ENCODE data around the gene BTBD10.
"Not testable (repeated sequence)": the region's sequence is repeated elsewhere in the genome, so short reads cannot be mapped to it uniquely, and the experiment has no call there.

BTBD10 gene

DNA sequence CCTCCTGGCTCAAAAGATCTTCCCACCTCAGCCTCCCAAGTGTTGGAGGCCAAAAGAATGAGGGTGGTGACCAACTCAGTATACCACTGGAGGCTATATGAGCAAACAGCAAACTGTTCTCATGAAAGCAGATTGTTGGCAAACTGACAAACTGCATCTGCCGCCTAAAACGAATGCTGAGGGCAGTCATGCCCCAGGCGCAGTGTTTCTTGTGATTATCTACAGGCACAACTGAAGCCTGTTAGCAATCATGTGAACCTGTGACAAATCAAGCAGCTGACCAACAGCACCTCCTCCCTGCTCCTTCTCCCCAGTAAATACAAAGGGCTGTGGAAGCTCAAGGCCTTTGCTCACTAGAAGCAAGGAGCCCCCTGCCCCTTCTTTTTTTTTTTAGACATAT lies 47.8 kb downstream of the BTBD10 start:
- TF ChIP-seq, protein P1, sequence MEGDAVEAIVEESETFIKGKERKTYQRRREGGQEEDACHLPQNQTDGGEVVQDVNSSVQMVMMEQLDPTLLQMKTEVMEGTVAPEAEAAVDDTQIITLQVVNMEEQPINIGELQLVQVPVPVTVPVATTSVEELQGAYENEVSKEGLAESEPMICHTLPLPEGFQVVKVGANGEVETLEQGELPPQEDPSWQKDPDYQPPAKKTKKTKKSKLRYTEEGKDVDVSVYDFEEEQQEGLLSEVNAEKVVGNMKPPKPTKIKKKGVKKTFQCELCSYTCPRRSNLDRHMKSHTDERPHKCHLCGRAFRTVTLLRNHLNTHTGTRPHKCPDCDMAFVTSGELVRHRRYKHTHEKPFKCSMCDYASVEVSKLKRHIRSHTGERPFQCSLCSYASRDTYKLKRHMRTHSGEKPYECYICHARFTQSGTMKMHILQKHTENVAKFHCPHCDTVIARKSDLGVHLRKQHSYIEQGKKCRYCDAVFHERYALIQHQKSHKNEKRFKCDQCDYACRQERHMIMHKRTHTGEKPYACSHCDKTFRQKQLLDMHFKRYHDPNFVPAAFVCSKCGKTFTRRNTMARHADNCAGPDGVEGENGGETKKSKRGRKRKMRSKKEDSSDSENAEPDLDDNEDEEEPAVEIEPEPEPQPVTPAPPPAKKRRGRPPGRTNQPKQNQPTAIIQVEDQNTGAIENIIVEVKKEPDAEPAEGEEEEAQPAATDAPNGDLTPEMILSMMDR (IDR thresholded peaks at IDR 0.05), result no peak
- Histone ChIP-seq H3K36me3 (peaks cover 77% of the 10 kb centered on the region), H3K27ac (no peak overlapping the region)

DNA sequence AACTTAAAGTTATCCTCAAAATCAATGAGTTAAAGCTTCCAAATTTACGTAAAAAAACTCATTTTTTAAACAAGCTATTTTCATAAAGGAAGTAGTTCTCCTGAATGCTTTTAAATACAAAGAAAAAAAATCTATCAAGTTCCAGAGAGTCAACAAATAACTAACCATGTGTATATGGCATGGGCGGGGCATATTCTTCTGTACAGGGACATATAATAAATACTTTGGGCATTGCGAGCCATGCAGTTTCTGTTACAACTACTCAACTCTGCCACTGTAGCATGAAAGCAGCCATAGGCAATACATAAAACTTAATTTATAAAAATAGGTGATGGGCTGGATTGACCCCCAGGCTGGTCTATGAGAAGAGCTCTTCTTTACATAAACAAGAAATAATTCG lies 57.8 kb downstream of the BTBD10 start:
- H3K4me3 ChIP-seq (ENCODE audit: low read depth in 1 of 2, low read length in 1 of 2), result no peak overlapping the region

More for the DNA sequence above, 47.8 kb downstream of the BTBD10 start:
- Histone ChIP-seq H3K4me1 (ENCODE audit: control insufficient read depth in 1 of 2, insufficient read depth in 1 of 2, low read depth in 1 of 2, low read length in 1 of 2) (no peaks in the 10 kb centered on the region), H3K4me3 (ENCODE audit: low read depth in 1 of 2, low read length in 1 of 2) (no peak overlapping the region), H3K9me3 (no peaks in the 10 kb centered on the region), H3K27me3 (no peaks in the 10 kb centered on the region)

DNA sequence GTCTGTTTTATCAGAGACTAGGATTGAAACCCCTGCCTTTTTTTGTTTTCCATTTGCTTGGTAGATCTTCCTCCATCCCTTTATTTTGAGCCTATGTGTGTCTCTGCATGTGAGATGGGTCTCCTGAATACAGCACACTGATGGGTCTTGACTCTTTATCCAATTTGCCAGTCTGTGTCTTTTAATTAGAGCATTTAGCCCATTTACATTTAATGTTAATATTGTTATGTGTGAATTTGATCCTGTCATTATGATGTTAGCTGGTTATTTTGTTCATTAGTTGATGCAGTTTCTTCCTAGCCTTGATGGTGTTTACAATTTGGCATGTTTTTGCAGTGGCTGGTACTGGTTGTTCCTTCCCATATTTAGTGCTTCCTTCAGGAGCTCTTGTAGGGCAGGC lies 64.7 kb downstream of the BTBD10 start:
- H3K27me3 ChIP-seq; H3K4me3 ChIP-seq (ENCODE audit: low read depth in 1 of 2, low read length in 1 of 2); H3K27ac ChIP-seq; H3K4me1 ChIP-seq (ENCODE audit: control insufficient read depth in 1 of 2, insufficient read depth in 1 of 2, low read depth in 1 of 2, low read length in 1 of 2); H3K9me3 ChIP-seq: not testable (repeated sequence)
- peaks cover 24% of the 10 kb centered on the region for H3K36me3 ChIP-seq

More for the DNA sequence above, 57.8 kb downstream of the BTBD10 start:
- H3K4me1 ChIP-seq (ENCODE audit: control insufficient read depth in 1 of 2, insufficient read depth in 1 of 2, low read depth in 1 of 2, low read length in 1 of 2), result no peaks in the 10 kb centered on the region
- TF ChIP-seq, protein P1 (IDR thresholded peaks at IDR 0.05), result no peak
- no peaks in the 10 kb centered on the region for H3K9me3 ChIP-seq
- H3K27me3 ChIP-seq, result no peaks in the 10 kb centered on the region
- peaks cover 67% of the 10 kb centered on the region for H3K36me3 ChIP-seq
- H3K27ac ChIP-seq, result no peak overlapping the region

DNA sequence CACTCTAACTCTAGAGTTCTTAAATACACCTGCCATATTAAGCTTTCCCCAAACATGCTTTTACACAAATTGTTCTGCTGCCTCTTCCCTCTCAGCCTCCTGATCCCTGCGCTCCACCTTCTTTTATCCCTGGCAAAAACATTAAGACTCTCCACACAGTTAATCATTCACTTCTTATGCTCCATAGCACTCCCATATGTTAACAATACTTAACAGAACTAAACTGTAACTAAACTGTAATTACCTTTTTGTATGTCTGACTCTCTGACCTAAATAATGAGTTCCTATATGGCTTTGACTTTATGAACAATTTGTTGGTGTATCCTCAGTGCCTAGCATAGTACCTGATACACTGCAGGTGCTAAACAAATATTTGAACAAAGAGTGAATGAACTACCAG lies 71.8 kb downstream of the BTBD10 start:
- H3K9me3 ChIP-seq, result no peaks in the 10 kb centered on the region
- no peaks in the 10 kb centered on the region for H3K4me1 ChIP-seq (ENCODE audit: control insufficient read depth in 1 of 2, insufficient read depth in 1 of 2, low read depth in 1 of 2, low read length in 1 of 2)
- TF ChIP-seq, protein P1 (IDR thresholded peaks at IDR 0.05), result no peak
- peaks cover 54% of the 10 kb centered on the region for H3K36me3 ChIP-seq
- H3K27me3 ChIP-seq, result no peaks in the 10 kb centered on the region
- no peak overlapping the region for H3K4me3 ChIP-seq (ENCODE audit: low read depth in 1 of 2, low read length in 1 of 2)
- H3K27ac ChIP-seq, result no peak overlapping the region

DNA sequence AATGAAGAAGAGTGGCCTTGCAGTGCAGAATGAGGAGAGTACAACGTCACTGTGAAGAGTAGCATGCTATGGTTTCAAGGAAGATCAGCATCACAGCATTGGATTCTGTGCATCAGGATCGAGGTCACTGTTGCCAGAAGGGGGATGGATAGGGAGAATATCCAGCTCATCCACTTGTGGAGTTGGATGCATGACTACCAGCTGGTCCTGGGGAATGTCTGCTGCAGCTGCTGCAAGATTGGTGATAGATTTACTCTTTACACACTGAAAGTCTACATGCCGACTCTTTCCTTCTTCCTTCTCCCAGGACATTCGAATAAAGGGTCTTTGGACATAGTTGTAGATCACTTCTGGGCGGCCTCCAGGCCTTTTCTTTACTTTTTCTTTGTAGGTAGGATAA lies 74.3 kb downstream of the BTBD10 start:
- H3K4me1 ChIP-seq (ENCODE audit: control insufficient read depth in 1 of 2, insufficient read depth in 1 of 2, low read depth in 1 of 2, low read length in 1 of 2), result no peaks in the 10 kb centered on the region
- H3K36me3 ChIP-seq, result peaks cover 78% of the 10 kb centered on the region
- TF ChIP-seq, protein P1 (IDR thresholded peaks at IDR 0.05), result no peak
- no peaks in the 10 kb centered on the region for H3K27me3 ChIP-seq
- H3K27ac ChIP-seq, result peak overlapping the region; percentile 0
- H3K4me3 ChIP-seq (ENCODE audit: low read depth in 1 of 2, low read length in 1 of 2), result no peak overlapping the region
- no peaks in the 10 kb centered on the region for H3K9me3 ChIP-seq

DNA sequence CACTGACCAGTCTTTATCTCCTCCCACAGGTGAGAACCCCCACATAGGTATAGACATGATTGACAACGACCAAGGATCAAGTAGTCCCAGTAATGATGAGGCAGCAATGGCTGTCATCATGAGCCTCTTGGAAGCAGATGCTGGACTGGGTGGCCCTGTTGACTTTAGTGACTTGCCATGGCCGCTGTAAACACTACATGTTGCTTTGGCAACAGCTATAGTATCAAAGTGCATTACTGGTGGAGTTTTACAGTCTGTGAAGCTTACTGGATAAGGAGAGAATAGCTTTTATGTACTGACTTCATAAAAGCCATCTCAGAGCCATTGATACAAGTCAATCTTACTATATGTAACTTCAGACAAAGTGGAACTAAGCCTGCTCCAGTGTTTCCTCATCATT lies 76.5 kb downstream of the BTBD10 start:
- TF ChIP-seq, protein P1 (IDR thresholded peaks at IDR 0.05), result no peak
- Histone ChIP-seq H3K36me3 (peaks cover 96% of the 10 kb centered on the region), H3K27ac (peak overlapping the region; percentile 13), H3K27me3 (no peaks in the 10 kb centered on the region), H3K4me3 (ENCODE audit: low read depth in 1 of 2, low read length in 1 of 2) (no peak overlapping the region), H3K4me1 (ENCODE audit: control insufficient read depth in 1 of 2, insufficient read depth in 1 of 2, low read depth in 1 of 2, low read length in 1 of 2) (peaks cover 0 to 1% of the 10 kb centered on the region in 2 experiments), H3K9me3 (no peaks in the 10 kb centered on the region)

Data from neutrophil (primary cell).